Stimulated activated CD8-positive, alpha-beta memory T cell treated with anti-CD3 and anti-CD28 coated beads, Interleukin-7, amount 100 ng/mL, for 48 hours (primary cell): ENCODE measurements around the gene KCNK5.

Experiments used
- DNase-seq, 2 donors: peaks; one replicate each; pipeline ENCODE4 v3.0.0-alpha.2; 2020; ENCODE audit warnings: low read depth in 1 of 2; ENCODE audit errors: extremely low read depth in 1 of 2

KCNK5 gene

DNA sequence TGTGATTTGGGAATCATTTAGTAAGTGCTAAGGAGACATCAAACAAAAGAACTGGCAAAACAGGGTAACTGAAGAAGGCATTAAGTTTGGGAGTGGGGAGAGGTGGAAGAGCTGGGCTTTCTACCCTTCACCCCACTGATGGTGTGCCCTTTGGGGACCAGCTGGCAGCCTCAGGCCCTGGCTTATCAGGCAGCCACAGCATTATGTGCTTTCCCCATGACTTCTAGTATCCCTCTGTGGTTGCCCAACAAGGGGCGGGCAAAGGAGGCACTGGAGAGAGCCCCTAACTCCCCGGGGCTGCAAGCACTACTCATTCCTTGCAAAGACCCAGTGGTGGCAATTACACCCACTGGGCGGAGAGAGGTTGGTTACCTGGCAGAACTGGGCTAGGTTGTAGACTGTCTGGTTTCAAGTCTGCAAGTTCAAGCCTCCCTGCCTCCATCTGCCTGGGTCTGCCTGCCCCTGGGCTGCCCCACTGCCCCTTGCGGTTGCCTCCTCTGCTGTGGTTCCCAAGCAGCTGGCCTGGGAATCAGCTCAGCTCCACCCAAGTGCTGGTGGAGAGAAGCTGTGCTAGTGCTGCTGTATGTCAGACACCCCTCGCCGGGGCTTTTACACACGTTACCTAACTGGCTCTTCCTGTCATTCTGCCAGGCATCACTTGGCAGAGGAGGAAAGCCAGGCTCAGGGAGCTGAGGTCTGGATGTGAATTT, 29.9 kb downstream of the KCNK5 start:
- no peak for DNase-seq

DNA sequence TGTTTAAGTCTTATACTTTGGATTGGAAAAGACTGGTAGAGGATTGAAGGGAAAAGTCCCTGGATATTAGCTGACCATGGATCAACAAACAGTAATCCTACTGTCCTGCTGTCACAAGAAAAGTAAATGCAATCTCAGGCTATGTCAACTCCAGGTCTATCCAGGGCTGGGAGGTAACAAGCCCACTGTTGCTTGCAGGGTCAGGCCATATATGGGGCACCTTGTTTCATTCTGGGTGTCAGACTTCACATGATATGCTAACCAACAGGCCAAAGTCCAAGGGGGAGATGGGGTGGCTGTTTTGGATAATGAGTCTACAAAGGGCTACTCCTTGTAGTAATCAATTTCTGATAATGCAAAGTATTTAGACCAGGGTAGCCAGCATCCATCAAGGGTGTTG, 30.7 kb downstream of the KCNK5 start:
- no peak for DNase-seq

GRCh38 chr6:39197922-39198500, 31.3 kb downstream of the KCNK5 start:
- DNase-seq, result no peak

- DNase-seq, result no peak
Observed at GRCh38 chr6:39197521-39197920, 31.8 kb downstream of the KCNK5 start.

- no peak for DNase-seq
Observed at GRCh38 chr6:39196673-39197091, 32.6 kb downstream of the KCNK5 start.

DNA sequence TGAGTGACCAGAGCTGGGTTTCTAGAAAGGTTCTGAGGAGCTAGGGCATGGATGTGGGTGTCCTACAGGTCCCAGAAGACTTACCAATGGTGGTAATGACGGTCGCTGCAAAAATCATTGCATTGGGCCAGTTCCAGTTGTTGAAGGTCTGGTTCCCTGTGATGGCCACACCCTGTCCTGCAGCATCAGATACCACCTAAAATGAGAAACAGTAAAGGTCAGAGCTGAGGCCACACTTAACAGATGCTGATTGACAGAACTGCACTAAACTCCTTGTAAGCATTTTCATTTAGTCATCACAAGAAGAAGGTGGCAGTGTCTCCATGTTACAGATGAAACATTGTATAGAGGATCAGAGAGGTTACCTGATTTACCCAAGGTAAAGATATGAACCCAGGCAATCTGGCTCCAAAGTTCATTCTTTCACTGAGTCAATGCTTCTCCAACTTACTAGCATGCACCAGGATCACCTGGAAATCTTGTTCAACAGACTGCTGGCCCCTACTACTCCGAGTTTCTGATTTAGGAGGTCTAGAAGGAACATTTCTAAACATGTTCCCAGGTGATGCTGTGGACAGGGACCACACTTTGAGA, 33.4 kb downstream of the KCNK5 start:
- DNase-seq, result no peak

- DNase-seq, result no peak
Observed at GRCh38 chr6:39194466-39194865, 34.8 kb downstream of the KCNK5 start.

- DNase-seq, result no peak
Observed at GRCh38 chr6:39193201-39193791, 36.0 kb downstream of the KCNK5 start.

DNA sequence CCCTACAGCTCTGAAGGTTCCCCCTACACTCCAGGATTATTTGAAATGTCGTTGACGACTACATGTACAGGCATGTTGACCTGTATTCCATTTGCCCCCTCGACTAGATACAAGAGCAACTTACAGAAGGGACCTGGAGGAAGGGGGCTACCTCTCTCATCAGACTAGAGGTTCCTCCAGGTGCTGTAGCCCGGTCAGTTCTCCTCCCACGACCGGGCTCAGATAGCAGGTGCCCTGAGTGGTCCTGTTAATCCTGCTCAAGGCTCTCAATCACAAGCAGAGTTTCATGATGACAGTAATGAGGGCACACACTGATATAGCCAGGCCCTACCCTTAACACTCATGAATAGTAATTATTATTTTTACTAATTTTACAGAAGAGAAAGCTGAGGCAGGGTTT, 36.5 kb downstream of the KCNK5 start:
- no peak for DNase-seq

GRCh38 chr6:39191236-39191930, 37.9 kb downstream of the KCNK5 start:
- DNase-seq, result no peak

DNA sequence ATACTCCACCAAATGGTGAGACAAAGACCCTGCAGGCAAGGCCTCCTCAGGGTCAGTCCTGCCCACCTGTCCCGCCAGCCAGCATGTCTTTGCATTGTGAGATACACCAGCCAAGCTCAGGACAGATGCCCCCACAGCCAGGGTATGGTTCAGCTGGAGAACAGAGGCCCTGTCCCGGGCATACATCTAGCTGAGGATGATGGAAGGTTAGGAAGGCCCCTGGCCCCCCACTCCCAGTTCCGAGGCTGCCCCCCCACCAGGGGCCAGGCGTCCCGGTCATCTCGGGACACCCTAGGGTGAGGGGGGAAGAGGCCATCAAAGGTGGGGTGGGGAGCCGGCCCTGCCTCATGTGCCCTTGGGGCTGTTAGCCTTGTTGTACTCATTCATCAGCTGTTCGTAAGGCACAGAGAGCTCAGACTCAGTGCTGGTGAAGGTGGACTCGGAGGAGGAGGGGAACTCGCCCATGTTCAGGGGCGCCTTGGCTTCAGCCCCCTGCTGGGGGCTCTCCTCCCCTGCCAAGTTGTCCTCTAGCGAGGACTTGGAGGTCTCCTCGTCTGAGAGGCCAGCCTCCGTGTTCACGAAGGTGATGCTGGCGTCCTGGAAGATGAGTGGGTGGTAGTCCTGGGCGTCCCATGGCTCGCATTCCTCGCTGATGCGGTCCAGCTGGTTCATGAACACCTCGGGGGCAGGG, 38.6 kb downstream of the KCNK5 start:
- DNase-seq, result no peak

GRCh38 chr6:39189915-39190544, 39.2 kb downstream of the KCNK5 start:
- DNase-seq, result no peak

DNA sequence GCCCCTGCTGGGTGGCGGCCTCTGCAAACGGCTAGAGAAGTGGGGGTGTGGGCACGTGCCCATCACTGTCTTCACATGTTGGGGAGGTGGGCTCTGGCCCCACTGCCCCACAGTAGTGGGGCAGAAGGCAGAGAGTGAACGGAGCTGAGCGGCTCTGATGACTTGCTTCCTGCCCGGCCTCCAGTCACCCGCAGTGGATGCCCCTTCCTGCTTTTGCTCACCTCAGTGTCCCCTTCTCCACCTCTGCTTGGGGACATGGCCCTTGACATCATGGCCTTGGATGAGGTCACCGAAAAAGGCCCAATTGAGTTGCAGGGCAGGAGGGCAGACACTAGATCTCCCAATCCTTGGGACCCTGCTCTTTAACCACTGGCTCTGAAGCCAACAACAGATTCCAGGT, 40.1 kb downstream of the KCNK5 start:
- no peak for DNase-seq

DNA sequence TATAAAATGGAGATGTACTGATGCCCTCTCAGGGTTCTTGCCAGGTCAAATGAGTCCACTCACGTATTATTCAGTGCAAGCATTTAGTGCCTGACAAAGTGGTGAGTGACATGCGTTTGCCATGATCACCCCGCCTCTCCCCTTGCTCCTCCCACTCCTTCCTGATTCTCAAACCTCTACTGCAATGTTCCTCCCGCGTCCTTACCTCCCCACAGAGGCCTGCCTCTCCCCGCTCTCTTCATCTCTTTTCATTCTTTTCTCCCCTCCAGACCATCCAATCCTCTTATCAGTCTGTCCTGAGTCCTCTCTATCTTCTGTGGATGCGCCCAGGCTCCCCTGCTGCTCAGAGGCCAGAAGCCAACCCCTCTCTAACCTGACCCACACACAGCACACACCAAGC, 40.7 kb downstream of the KCNK5 start:
- no peak for DNase-seq

- DNase-seq, result no peak
Observed at GRCh38 chr6:39188098-39188450, 41.2 kb downstream of the KCNK5 start.

- no peak for DNase-seq
Observed at GRCh38 chr6:39184906-39185580, 44.2 kb downstream of the KCNK5 start.

DNA sequence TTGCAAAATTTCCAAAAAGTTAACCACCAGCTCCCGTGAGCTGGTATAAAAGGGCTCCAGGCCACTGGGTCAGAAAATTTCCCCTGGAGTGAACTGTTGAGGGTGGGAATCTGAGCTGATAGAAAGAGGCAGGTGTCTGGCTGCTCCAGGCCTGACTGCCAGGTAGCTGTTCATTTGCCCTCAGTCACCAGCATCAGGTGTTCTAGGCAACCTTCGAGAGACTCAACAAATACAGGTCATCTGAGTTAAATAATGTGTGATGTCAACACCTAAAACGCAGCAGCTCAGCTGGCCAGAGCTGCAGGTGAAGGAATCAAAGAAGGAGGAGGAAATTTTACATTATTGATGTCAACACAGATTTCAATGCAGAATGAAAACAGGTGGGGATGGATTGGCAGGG, 46.7 kb downstream of the KCNK5 start:
- no peak for DNase-seq

GRCh38 chr6:39181826-39182225, 47.4 kb downstream of the KCNK5 start:
- DNase-seq, result no peak

DNA sequence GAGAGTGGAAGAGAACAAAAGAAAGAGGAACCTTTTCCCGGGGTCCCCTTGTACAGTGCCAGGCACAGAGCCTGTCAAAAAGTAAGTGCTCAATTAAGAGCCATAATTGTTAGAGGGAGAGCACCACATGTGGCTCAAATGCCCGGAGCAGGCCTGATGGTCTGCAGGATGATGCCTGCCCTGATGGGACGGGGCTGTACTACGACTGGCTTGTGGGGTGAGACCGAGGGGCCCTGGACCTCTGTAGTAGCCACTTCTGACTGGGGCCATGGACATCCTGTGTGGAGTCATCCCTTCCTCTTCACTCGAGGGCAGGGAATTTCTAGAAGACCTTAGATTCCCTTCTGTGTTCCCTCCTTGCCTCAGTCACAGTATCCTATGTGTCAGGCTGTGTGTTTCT, 47.9 kb downstream of the KCNK5 start:
- DNase-seq, result no peak

DNA sequence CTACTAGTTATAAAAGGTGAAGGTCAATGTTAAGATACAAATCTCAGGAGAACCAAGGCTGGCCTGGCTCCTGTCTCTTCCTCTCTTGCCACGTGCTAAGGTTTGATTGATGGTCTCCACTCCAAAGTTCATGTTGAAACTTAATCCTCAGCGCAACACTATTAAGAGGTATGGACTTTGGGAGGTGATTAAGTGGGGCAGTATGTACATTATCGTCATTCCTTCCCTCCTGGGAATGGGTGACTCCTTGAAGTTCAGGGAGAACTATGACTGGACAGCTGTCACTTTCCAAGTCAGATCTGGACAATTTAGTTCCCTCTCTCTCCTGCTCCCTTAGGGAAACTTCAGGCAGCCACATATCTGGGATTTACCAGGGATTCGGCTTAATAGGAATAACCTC, 50.5 kb downstream of the KCNK5 start:
- no peak for DNase-seq
